COLO829 (cell line): ENCODE results near the gene LTBR.

ENCODE experiments used
- DNase-seq: peaks from one replicate; pipeline ENCODE4 v3.0.0; 2012; ENCODE audit warnings: low spot score

LTBR gene

DNA sequence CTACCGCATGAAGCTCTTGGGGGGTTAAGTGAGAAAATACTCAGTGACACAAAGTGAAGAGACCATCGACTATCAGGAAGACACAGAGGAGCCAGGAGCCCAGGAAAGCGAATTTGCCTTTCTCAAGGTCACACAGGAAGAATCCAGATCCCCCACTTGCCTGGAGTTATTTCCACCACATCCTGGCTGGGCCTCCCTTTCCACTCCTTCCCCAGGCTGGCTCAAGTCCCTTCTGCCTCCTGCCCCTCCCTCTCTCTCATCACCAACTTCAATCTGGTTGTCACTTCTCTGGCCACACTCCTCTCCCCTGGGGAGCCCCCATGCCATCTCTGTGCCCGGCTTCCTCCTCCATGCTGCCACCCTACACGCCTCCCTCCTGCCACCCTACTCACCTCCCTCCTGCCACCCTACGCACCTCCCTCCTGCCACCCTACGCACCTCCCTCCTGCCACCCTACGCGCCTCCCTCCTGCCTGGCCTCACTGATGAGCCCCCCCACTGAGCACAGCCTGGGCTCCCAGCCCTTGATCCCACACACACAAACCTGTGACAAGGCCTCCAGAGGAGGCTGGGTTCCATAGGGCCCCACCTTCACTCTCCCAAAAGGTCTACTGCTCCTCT lies 14.9 kb upstream of the LTBR start:
- no peak for DNase-seq

DNA sequence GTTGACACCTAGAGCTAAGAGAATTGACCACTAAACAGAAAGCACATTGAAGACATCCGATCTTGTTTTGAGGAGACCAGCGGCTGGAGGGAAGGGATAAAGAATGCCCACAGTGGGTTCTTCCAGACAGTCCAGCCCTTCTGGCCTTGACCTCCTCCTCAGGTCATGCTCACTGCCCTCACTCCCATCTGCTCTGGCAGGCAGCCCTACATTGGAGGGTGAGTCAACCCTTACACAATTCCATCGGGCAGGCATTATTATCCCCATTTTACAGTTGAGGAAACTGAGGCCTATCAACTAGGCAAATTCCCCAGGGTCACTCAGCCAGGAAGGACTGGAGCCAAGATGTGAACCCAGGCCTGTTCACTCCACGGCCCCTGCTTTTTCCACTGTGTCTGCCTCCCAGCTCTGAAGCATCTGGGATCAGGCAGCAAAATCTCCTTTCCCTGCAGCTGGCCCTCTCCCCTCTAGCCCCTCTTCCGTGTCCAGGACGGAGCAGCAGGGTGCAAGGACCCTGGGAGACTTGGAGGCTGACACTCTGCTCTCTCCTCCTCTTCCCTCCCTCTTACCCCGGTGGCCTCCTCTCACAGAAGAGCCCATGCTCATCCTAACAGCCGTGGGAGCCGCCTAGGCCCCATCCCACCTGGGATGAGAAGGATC lies 13.9 kb upstream of the LTBR start:
- DNase-seq = no peak

- no peak for DNase-seq
Observed at GRCh38 chr12:6370576-6370935, 13.4 kb upstream of the LTBR start.

DNA sequence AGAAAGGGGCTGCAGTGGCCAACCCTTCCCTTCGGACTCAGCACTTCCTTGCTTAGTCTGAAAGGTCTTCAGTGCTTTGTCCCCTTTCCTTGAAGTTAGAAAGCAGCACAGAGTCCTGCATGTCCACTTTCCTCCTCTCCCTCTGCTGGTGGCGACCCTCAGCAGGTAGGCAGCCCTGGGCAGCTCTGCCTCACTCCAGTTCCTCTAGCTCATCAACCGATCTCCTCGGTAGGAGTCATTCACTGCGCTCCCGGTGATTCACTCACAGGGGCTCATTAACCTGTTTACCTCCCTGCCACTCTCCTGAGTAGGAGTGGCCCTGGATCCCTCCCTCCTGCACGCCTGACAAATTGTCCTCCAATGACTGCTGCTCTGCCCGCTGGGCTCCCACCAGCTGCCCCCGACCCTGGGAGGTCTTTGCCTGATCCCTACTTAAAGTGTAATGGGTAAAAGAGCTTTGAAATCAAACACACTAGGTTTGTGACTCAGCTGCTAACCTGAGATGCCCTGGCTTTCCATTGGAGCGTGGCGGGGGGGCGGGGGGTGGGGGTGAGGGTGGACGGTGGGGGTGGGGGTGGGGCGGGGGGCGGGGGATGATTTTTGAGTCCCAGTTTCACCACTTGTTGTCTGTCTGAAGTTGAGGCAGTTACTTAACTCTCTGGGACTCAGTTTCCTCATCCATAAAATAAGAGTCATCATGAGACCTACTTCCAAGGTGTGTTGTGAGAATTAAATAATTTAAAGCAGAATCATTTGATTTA lies 12.8 kb upstream of the LTBR start:
- DNase-seq = no peak

DNA sequence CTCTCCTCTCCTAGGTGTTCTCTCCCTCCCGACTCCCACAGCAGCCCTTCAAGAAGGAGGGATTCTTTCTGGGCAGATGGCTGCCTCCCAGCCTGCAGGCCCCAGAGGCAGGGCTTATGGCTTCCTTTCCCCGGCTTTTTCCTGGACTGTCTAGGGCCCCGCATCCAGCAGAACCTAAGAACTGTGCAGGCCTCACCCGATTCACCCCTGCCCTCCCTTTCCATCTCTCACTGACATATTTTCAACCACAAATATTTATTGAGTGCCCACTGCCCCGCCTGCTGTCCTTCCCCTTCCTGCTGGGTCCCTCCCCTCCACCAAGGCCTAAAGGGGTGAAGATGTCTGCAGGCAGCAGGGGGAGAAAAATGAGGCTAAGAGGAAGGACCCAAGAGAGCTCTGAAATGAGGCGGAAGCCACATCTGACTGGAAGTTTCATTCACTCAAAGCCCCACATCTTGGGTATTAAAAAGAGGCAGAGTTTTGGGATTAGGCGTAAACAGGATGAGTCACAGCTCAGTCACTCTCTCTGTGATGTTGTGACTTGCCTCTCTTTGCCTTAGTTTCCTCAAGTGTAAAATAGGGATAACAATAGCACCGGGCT lies 11.5 kb upstream of the LTBR start:
- DNase-seq = peak; percentile 71

GRCh38 chr12:6373022-6373787 lies 10.8 kb upstream of the LTBR start:
- DNase-seq = no peak

DNA sequence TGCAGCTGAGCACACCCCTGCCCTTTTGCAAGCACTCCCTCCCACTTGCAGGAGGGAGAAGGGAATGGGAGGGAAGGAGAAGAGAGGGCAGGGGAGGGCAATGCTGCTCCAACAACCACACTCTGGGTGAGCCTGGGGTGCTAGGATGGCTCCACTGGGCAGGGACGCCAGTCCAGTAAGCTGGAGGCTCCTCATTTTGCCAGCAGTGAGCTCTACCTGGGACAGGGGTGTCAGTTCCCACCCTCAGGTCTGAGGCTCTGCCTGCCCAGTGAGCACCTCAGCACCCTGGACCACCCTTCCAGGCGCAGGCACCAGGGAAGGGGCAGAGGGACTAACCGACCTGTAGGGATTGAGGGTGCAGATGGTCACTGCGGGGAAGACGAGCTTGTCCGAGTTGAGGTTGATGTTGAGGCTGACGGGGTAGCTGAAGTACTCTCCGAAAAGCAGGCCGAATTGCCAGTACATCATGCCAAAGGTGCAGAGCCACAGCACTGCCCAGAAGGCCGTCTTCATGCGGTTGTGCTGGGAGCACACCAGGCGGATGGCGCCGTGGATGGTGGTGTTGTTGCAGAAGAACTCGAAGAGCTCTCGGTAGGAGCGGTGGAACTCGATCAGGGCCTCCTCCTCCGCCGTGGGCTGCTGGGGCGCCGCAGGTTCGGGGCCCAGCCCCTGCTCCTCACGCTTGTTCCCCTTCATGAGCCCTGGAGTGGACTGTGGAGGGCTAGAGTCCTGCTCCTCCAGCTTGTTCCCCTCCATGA lies 9.8 kb upstream of the LTBR start:
- DNase-seq = no peak

DNA sequence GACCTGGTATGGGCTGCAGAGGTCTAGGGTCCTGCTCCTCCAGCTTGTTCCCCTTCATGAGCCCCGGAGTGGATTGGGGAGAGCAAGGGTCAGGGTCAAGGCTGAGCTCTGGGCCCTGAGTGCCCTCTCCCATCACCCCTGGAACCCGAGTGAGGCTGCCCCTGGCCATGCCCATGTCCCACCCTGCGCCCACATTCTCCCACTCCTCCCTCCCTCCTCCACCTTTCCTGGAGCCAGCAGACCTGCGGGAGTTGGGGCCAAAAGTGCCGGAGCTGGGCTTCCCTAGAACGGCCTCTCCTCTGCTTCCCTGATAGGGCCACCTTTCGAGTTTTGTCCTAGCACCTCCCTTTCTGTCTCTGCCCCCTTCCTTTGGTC lies 9.2 kb upstream of the LTBR start:
- DNase-seq = no peak

- DNase-seq = no peak
Observed at GRCh38 chr12:6375269-6376078, 8.5 kb upstream of the LTBR start, which contains the start of gene SCNN1A. SCNN1A (minus strand) TSS chr12:6375563; CDS start chr12:6374783, 780 bp downstream.

DNA sequence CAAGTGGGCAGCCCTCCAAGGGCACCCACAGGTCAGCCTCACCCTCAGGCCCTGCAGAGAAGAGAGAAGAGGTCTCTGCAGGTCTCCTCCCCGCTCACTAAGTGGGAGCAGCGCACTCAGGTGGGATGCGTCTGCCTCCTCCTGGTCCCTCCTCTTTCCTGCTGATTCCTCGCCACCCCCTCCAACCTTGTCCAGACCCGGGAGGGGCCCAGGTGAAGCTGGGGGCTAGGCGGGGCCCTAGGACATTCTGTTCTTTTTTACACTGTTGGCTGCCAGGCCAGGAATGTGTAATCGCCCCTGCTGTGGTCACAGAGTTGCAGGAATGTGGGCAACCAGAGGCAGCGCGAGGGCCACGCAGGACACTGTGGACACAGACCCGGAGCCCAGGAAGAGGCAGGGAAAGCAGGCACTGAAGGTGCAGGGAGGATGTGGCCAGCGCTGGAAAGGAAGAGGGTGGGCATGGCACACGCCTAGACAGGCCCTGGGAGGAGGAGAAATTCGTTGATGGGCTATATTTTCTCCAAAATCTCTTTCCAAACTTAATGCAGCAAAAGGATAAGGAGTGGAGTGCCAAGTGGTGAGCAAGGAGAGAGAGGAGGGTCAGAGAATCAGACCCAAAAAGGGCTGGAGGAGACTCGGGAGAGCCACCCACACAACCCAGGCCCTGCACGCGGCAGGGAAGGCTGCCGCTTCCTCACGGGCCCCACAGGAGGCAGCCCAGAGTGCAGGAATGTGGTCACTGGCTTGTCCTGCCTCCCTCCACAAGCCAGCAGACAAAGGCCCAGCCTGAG lies 7.7 kb upstream of the LTBR start:
- peak; percentile 72 for DNase-seq

- no peak for DNase-seq
Observed at GRCh38 chr12:6376870-6377666, 6.9 kb upstream of the LTBR start.

DNA sequence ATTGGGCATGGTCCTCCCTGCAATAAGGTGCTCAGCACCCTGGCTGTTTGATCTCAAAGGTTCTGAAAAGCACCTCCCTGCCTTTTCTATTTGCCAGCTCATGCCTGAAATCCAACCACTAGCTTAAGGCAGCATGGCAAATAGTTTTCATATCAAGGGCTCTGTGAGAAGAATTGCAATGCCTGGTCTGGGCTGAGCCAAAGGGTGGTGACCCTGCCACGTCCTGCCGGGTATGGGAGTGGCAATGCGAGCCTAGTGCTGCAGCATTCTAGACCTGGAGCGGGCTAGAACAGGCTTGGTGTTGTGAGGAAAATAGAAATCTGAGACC lies 6.3 kb upstream of the LTBR start:
- DNase-seq = no peak

DNA sequence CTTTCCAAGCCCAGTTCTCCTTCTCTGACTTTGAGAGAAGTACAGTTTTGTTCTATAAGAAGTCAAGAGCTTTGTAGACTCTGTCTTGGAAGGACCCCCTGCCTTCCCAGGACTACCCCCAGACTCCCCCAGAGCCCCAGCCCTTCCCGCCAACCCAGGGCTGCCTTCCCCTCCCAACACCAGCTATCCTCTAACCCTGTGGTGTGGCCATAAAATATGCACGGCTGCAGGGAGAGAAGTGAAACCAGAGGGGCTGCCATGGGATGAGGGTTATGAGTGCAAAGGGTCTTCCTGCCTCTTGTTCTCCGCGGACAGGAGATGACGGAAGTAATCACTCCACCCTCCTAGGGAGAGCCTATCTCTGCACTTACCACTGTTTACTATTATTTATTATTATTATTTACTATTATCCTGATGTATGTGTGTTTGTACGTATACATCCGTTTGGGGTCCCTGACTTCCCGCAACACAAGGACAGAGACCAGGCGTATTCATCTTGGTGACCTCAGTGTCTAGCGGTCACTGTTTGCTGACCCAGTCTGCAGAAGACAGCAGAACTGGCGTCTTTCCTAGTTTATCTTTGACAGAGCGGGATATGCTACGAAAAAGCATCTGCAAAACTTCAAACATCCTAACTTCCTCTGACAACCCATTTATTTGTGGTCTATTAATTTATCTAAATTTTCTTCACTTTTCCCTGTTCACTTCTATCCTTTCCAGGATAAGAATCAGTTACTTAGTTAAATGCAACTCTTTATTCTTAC lies 5.1 kb upstream of the LTBR start:
- no peak for DNase-seq

GRCh38 chr12:6380141-6381121 lies 3.5 kb upstream of the LTBR start:
- DNase-seq = no peak

GRCh38 chr12:6382371-6382770 lies 1.6 kb upstream of the LTBR start:
- DNase-seq = no peak

DNA sequence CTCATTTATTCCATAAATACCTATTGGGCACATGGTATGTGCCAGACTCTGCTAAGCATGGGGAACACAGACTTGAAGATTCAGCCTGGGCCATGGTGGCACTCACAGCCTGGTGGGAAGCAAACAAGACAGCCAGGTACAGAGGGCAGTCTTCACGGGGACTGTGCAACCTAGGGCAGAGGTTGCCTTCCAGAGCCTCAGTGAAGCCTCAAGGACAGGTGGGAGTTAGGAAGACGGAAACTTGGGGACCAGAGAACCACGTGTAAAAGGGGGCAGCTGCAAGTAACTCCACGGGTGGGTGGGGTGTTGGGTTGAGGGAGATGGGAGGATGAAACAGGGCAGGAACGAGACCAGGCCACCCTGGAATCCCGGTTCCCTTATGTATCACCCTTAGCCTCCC lies 980 bp upstream of the LTBR start:
- DNase-seq = no peak
